ENCODE results near the gene AKIRIN2. TPM values are rescaled to one million over a fixed set of nuclear protein-coding genes. Genes with fewer than 3 reads are reported as not detected.

The AKIRIN2 gene
- total and polyA plus RNA-seq, 10 of the 15 experiments (the other 5 are each of a cell fraction or from before 2014, with no cell fraction given), result 12.7 to 82.2 (median 42.6) TPM

DNA sequence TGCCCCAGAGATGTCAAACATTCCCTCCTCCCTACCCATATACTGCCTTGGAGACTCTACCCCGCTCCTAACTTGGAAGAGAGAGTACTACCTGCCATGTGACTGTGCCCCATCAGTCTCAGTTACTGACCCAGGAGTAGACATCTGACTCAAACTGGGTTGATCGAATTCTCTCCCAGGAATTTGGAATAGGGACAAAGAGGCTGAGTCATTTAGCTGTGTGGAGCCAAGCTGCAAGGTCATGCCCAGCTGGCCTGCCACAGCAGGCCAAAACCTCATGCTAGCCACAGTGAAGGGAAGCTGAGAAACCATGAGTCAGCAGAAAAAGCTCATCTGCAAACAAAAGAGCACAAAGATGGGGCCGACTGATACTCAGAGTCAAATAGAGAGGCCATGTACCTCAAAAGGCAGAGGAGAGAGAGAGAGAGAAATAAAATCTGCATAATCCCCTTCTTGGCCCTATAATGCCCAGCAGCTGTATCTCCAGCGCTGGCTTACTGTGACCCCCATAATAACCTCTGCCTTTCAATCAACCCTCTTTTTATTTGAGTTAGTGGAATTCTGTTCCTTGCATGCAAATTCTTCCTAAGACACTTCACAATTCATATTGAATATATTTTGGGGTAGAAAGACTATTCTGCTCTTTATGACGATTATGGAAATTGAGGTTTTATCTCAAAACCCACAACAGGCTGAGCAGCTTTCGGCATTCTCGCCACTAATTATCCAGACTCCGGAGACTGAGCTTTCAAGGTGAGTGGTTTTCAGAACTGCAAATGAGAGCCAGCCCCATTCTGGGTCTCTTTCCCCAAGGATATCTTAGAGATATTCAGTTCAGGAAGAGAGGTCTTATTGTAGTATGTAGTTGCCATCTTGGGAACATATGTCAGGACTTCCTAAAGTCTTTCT is 21.4 kb upstream of the AKIRIN2 start (continued):
- TF ChIP-seq GATAD2B (conservative IDR thresholded peaks at IDR 0.05; ENCODE audit: low read depth), result peak; percentile 60; the same call in 1 of the 2 replicates
- TF ChIP-seq CBFB (IDR thresholded peaks at IDR 0.05; ENCODE audit: low read depth), result peak; percentile 75
- TF ChIP-seq STAT3 (IDR thresholded peaks at IDR 0.05; ENCODE audit: low read depth, low read length), result no peak
- no peak for TF ChIP-seq ASH2L (IDR thresholded peaks at IDR 0.05; ENCODE audit: borderline replicate concordance, low read depth)
- TF ChIP-seq IKZF2 (IDR thresholded peaks at IDR 0.05), result peak; percentile 82 to 88
- TF ChIP-seq, protein P1, sequence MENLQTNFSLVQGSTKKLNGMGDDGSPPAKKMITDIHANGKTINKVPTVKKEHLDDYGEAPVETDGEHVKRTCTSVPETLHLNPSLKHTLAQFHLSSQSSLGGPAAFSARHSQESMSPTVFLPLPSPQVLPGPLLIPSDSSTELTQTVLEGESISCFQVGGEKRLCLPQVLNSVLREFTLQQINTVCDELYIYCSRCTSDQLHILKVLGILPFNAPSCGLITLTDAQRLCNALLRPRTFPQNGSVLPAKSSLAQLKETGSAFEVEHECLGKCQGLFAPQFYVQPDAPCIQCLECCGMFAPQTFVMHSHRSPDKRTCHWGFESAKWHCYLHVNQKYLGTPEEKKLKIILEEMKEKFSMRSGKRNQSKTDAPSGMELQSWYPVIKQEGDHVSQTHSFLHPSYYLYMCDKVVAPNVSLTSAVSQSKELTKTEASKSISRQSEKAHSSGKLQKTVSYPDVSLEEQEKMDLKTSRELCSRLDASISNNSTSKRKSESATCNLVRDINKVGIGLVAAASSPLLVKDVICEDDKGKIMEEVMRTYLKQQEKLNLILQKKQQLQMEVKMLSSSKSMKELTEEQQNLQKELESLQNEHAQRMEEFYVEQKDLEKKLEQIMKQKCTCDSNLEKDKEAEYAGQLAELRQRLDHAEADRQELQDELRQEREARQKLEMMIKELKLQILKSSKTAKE (IDR thresholded peaks at IDR 0.05; ENCODE audit: low read depth, poor library complexity, severe bottlenecking), result peak; percentile 64
- peak; percentile 52; the same call in 1 of the 2 replicates for TF ChIP-seq FOXM1 (IDR thresholded peaks at IDR 0.05; ENCODE audit: low read depth, low read length)
- TF ChIP-seq SREBF2 (IDR thresholded peaks at IDR 0.05; ENCODE audit: low read length), result no peak
- TF ChIP-seq EED (IDR thresholded peaks at IDR 0.05; ENCODE audit: low read depth), result peak; percentile 90
- TF ChIP-seq TCF3 (IDR thresholded peaks at IDR 0.05; ENCODE audit: borderline replicate concordance, insufficient read depth, low read depth, low read length), result 0 out of 2 replicates have a peak, but pooled peaks have one; percentile 59
- TF ChIP-seq, protein P2, sequence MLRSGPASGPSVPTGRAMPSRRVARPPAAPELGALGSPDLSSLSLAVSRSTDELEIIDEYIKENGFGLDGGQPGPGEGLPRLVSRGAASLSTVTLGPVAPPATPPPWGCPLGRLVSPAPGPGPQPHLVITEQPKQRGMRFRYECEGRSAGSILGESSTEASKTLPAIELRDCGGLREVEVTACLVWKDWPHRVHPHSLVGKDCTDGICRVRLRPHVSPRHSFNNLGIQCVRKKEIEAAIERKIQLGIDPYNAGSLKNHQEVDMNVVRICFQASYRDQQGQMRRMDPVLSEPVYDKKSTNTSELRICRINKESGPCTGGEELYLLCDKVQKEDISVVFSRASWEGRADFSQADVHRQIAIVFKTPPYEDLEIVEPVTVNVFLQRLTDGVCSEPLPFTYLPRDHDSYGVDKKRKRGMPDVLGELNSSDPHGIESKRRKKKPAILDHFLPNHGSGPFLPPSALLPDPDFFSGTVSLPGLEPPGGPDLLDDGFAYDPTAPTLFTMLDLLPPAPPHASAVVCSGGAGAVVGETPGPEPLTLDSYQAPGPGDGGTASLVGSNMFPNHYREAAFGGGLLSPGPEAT (IDR thresholded peaks at IDR 0.05; ENCODE audit: low read depth), result peak; percentile 57; the same call in 1 of the 2 replicates
- TF ChIP-seq ZNF217 (IDR thresholded peaks at IDR 0.05), result 0 out of 2 replicates have a peak, but pooled peaks have one; percentile 41
- no peak for TF ChIP-seq RFX5 (IDR thresholded peaks at IDR 0.05; ENCODE audit: low read depth, low read length)
- no peak for TF ChIP-seq SMAD1 (IDR thresholded peaks at IDR 0.05; ENCODE audit: low read depth, partially characterized antibody)
- TF ChIP-seq TCF7 (IDR thresholded peaks at IDR 0.05; ENCODE audit: borderline replicate concordance), result 0 out of 2 replicates have a peak, but pooled peaks have one; percentile 33
- TF ChIP-seq TBL1XR1 (IDR thresholded peaks at IDR 0.05; ENCODE audit: low read depth, low read length), result peak; percentile 66; the same call in 1 of the 2 replicates
- TF ChIP-seq NBN (IDR thresholded peaks at IDR 0.05), result peak; percentile 69

All from GM12878 (cell line).